Osteoblast (primary cell): ENCODE measurements around the gene AXIN1. TPM values are rescaled to one million over a fixed set of nuclear protein-coding genes. Genes with fewer than 3 reads are reported as not detected.

Experiments used
- DNase-seq: peaks from one replicate; pipeline ENCODE4 v3.0.0; 2011; ENCODE audit warnings: low spot score, mixed read lengths; ENCODE audit not compliant: insufficient read length; ENCODE audit errors: missing footprints
- H2AFZ ChIP-seq: 2 replicates; pipeline ENCODE4 v1.6.0; 2011; ENCODE audit warnings: mild to moderate bottlenecking, low read length
- H3K27ac ChIP-seq: 2 replicates; pipeline ENCODE4 v1.5.1; 2011; ENCODE audit warnings: mild to moderate bottlenecking, low read depth, low read length, moderate library complexity
- H3K27me3 ChIP-seq: 2 replicates; pipeline ENCODE4 v1.6.0; 2012; ENCODE audit warnings: mild to moderate bottlenecking, control low read depth, inconsistent platforms, low read length, moderate library complexity; ENCODE audit not compliant: insufficient read depth
- H3K36me3 ChIP-seq: 2 replicates; pipeline ENCODE4 v1.5.1; 2011; ENCODE audit warnings: mild to moderate bottlenecking, low read length, control low read depth, moderate library complexity; ENCODE audit not compliant: insufficient read depth
- H3K4me1 ChIP-seq: 2 replicates; pipeline ENCODE4 v1.5.1; 2011; ENCODE audit warnings: mild to moderate bottlenecking, low read length, control low read depth, moderate library complexity; ENCODE audit not compliant: insufficient read depth
- H3K4me2 ChIP-seq: 2 replicates; pipeline ENCODE4 v1.6.0; 2011; ENCODE audit warnings: mild to moderate bottlenecking, low read length; ENCODE audit not compliant: insufficient read depth
- H3K4me3 ChIP-seq: fragments of 200-600 bp; sonication (generic); 3 replicates; pipeline ENCODE4 v1.5.1; 2012; ENCODE audit warnings: mild to moderate bottlenecking, low read length, inconsistent platforms; ENCODE audit not compliant: insufficient read depth
- H3K79me2 ChIP-seq: 2 replicates; pipeline ENCODE4 v1.6.0; 2012; ENCODE audit warnings: mild to moderate bottlenecking, low read length, control low read depth, inconsistent platforms; ENCODE audit not compliant: insufficient read depth
- H3K9me3 ChIP-seq: 2 replicates; pipeline ENCODE4 v1.5.1; 2011; ENCODE audit warnings: low read depth, low read length, control low read depth
- H4K20me1 ChIP-seq: 2 replicates; pipeline ENCODE4 v1.6.0; 2012; ENCODE audit warnings: mild to moderate bottlenecking, low read length, control low read depth; ENCODE audit not compliant: insufficient read depth
- CTCF ChIP-seq: IDR thresholded peaks from 2 replicates; pipeline ENCODE4 v1.5.1; 2011; ENCODE audit warnings: mild to moderate bottlenecking, low read depth, low read length, moderate library complexity; ENCODE audit errors: extremely low read depth
- total RNA-seq: library from RNA; depleted of rRNA; stranded (reverse); fragments of >200 nt; gene quantifications from 2 replicates; pipeline ENCODE4 v1.2.3, GENCODE V29; 2012

Gene AXIN1
- total RNA-seq, 1 donor: 21.7 TPM

GRCh38 chr16:399340-400019, 47.0 kb upstream of the AXIN1 start:
- DNase-seq: peak; percentile 52
- no peaks in the 10 kb centered on the region for H3K9me3 ChIP-seq
- no peaks in the 10 kb centered on the region for H3K27me3 ChIP-seq

GRCh38 chr16:398561-399339, 46.2 kb upstream of the AXIN1 start:
- no peak overlapping the region for H3K27ac ChIP-seq
- peak; percentile 80 for DNase-seq
- H3K79me2 ChIP-seq: peaks cover 17% of the 10 kb centered on the region
- TF ChIP-seq CTCF: no peak
- no peaks in the 10 kb centered on the region for H3K27me3 ChIP-seq
- no peak overlapping the region for H2AFZ ChIP-seq
- H3K4me1 ChIP-seq: peaks cover 9% of the 10 kb centered on the region
- H3K36me3 ChIP-seq: peaks cover 6% of the 10 kb centered on the region
- H3K4me2 ChIP-seq: peak overlapping the region; percentile 61
- peaks cover 7% of the 10 kb centered on the region for H4K20me1 ChIP-seq
- H3K9me3 ChIP-seq: no peaks in the 10 kb centered on the region
- H3K4me3 ChIP-seq: no peak overlapping the region

More at GRCh38 chr16:399340-400019, 47.0 kb upstream of the AXIN1 start:
- H3K4me3 ChIP-seq: no peak overlapping the region
- H3K79me2 ChIP-seq: peaks cover 17% of the 10 kb centered on the region
- H3K27ac ChIP-seq: no peak overlapping the region
- peaks cover 7% of the 10 kb centered on the region for H4K20me1 ChIP-seq
- no peak overlapping the region for H3K4me2 ChIP-seq
- no peak overlapping the region for H2AFZ ChIP-seq
- peaks cover 6% of the 10 kb centered on the region for H3K36me3 ChIP-seq
- H3K4me1 ChIP-seq: peaks cover 9% of the 10 kb centered on the region
- no peak for TF ChIP-seq CTCF

- peak; percentile 41 for TF ChIP-seq CTCF
- peaks cover 9% of the 10 kb centered on the region for H3K4me1 ChIP-seq
- peaks cover 7% of the 10 kb centered on the region for H4K20me1 ChIP-seq
- H3K9me3 ChIP-seq: no peaks in the 10 kb centered on the region
- H3K27me3 ChIP-seq: no peaks in the 10 kb centered on the region
- H2AFZ ChIP-seq: no peak overlapping the region
- peak overlapping the region; percentile 23 for H3K27ac ChIP-seq
- H3K36me3 ChIP-seq: peaks cover 6% of the 10 kb centered on the region
- peaks cover 10% of the 10 kb centered on the region for H3K79me2 ChIP-seq
- H3K4me3 ChIP-seq: peak overlapping the region; percentile 43
- H3K4me2 ChIP-seq: peak overlapping the region; percentile 61
- peak; percentile 99 for DNase-seq
These were observed 45.3 kb upstream of the AXIN1 start for GRCh38 chr16:397736-398332.
